SKM-1 (cell line): ENCODE measurements around the gene TMEM8B.
"Not testable (repeated sequence)": the region's sequence is repeated elsewhere in the genome, so short reads cannot be mapped to it uniquely, and the experiment has no call there.

ENCODE experiments used
- DNase-seq: peaks from one replicate; lab custom pipeline; 2025; ENCODE audit not compliant: unreplicated experiment; lab: John Stamatoyannopoulos, UW

TMEM8B gene

GRCh38 chr9:35861161-35861897 lies 32.3 kb downstream of the TMEM8B start:
- DNase-seq = no peak

DNA sequence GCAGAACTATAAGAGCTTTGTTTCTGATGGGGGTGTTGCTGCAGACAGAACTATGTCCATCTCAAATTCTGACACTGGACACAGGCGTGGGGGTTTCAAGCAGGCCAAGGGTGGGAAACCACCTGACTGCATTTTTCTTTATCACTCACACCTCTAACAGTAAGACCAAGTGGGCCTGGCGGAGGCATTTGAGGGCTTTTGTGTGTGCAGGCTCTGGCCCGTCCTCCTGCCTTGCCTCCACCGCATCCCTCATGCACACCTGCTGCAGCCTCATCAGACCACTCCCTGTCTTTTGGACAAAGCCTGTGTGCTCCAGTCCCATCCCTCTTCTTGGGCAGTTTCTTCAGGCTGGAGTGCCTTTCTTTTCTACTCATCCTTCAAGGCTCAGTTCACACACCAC lies 33.3 kb downstream of the TMEM8B start:
- no peak for DNase-seq

DNA sequence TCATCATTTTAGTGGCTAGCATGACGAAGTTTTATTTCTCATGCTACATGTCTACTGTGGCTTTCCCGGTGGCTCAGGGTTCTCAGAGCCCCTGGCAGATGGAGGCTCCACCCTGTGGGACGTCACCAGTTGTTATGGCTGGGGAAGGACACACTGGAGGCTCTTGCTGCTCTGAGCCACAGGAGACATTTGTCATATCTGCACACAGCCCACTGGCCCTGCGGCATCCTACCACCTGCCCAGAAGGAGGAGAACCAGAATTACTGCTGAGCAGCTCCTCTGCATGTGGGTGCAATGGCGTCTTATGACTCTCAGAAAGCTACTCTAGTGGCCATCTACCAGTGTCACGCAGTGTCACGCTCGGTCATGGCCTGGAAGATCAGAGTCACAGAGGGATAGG lies 34.6 kb downstream of the TMEM8B start:
- no peak for DNase-seq

GRCh38 chr9:35864695-35865255 lies 35.7 kb downstream of the TMEM8B start:
- DNase-seq = no peak

GRCh38 chr9:35867538-35867937 lies 38.5 kb downstream of the TMEM8B start:
- no peak for DNase-seq

DNA sequence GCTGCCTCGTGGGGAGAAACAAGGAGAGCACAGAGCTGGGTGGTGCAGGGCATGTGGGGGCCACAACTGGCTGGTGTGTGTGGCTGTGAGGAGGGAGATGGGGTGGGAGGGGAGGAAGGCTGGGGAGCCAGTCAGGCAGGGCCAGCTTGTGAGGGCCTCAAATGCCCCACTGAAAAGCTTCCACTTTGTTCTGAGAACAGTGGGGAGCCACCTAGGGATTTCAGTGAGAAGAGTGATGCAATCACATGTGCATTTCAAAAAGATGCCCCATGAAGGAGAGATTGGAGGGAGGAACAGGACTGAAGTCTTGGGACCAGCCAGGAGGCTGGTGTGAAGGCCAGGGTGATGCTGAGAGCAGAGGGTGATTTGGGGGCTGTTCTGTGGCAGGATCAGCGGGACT lies 39.9 kb downstream of the TMEM8B start:
- no peak for DNase-seq

DNA sequence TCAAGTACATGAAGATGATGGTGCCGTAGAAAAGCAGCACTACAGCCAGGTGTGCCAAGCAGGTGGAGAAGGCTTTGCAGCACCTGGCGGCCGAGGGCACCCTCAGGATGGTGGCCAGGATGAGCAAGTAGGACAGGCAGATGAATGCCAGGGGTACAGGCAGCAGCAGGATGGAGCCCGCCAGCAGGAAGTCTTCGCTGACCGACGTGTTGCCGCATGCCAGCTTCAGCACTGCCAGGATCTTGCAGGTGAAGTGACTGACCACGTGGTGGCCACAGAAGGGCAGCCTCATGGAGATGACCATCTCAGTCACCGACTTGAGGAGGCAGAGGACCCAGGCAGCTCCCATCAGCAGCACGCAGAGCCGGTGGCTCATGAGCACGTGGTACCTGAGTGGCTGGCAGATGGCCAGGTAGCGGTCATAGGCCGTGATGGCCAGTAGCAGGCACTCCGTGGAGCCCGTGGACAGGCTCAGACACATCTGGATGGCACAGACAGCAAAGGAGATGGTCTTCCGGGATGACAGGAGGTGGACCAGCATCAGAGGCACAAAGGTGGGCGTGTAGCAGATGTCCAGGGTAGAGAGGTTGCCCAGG lies 40.7 kb downstream of the TMEM8B start:
- no peak for DNase-seq

- no peak for DNase-seq
Observed at GRCh38 chr9:35870351-35870923, 41.4 kb downstream of the TMEM8B start, which contains the start of gene OR13J1. TSS of gene OR13J1 (minus strand) at chr9:35870401. CDS start at chr9:35870401, 0 bp downstream.

GRCh38 chr9:35871545-35871944 lies 42.5 kb downstream of the TMEM8B start:
- no peak for DNase-seq

DNA sequence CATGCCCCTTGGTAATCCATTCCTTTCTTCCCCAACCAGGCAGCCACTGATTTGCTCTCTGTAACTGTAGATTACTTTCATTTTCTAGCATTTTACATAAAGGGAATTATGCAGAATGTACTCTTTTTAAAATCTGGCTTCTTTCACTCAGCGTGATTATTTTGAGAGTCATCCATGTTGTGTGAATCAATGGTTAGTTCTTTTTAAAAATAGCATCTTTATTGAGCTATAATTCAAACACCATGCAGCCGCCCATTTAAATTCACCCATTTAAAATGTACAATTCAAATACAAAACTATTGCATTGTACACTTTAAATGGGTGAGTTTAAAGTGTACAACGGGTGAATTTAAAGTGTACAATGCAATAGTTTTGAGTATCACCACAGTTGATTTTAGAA lies 43.5 kb downstream of the TMEM8B start:
- DNase-seq = no peak

DNA sequence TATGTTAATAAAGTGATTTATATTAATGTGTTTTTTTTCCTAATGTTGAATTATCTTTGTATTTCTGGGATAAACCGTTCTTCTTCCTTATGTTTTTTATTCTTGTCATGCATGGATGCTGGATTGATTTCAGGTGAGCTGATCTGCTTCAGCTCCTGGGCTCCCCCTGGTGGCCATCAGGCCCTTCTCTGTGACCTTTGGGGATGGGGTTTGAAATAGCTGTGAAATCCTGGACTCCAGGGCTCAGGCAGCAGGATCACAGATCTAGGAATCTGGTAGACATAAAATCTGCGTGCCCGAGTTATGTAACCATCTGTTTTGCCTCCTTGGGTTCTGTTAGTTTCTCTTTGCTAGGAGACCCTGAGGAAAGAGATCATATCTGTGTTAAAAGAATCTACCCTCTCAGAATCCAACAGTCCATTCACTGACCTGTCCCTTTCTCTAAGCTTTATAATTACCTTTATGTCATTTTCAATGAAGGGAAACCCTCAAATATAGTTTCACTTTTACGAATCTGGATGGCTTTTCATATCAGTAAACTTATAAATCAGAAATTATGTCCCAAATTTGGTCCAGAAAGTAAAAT lies 53.3 kb downstream of the TMEM8B start:
- peak; percentile 29 for DNase-seq

DNA sequence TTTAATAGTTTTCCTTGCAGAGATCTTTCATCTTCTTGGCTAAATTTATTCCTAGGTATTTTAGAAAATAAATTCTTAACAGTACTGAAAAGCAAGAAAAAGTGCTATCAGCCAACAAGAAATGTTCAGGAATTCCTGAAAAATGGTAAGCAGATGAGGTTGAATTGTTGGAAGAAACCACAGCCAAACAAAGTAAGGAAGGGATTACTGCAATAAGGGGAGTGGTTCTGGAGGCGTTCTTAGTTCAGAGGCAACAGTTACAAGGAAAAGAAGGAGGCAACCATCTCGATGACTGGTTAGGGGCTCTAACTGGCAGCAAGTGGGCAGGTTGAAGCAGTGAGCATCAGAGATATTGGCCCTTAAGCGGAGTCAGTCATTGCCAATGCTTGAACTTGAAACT lies 54.0 kb downstream of the TMEM8B start:
- DNase-seq = no peak

DNA sequence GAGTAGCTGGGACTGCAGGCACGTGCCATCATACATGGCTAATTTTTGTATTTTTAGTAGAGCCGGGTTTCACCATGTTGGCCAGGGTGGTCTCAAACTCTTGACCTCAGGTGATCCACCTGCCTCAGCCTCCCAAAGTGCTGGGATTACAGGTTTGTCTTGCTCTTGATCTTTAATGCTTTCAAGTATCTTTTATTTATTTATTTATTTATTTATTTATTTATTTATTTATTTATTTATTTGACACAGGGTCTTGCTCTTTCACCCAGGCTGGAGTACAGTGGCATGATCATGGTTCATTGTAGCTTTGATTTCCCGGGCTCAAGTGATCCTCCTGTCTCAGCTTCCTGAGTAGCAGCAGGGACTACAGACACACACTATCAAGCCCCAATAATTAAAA lies 55.9 kb downstream of the TMEM8B start:
- DNase-seq = not testable (repeated sequence)

DNA sequence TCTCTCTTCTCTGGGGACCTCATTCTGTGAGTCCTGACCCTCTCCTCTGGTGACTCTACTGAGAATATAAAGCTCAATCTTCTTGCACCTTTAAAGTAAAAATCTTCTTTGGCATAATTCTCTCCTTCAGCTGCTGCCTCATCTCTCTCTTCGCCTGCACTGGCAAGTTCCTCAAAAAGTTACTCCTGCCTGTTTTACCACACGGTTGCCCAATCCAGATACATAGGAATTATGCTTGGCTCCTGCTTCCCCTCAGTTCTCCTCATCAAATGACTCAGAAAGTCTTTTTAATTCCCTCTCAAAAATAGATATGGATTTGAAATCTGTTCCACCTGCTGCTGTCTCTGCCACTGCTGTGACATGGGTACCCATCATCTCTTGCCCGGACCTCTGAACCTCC lies 62.6 kb downstream of the TMEM8B start:
- DNase-seq = peak; percentile 62

GRCh38 chr9:35892051-35892450 lies 63.0 kb downstream of the TMEM8B start:
- no peak for DNase-seq

DNA sequence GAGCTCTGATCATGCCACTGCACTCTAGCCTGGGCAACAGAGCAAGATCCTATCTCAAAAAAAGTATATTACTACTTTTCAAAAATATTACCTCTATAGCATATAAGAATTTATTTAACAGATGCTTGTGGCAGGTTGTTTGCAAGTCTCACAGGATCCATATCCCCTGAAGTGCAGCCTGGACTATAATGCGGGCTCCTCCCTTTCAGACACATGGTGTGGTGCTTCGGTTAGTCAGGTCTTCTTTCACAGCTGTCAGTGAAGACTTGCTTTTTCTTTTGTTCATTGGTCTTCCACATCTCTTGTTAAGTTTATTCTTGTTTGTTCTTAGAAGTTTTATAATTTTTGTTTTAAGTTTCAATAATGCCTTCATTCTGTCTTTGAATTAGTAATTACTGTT lies 67.5 kb downstream of the TMEM8B start:
- DNase-seq = no peak

GRCh38 chr9:35897376-35898099 lies 68.5 kb downstream of the TMEM8B start:
- not testable (repeated sequence) for DNase-seq

- DNase-seq = no peak
Observed at GRCh38 chr9:35898337-35898736, 69.3 kb downstream of the TMEM8B start.

GRCh38 chr9:35899021-35899420 lies 70.0 kb downstream of the TMEM8B start:
- no peak for DNase-seq

DNA sequence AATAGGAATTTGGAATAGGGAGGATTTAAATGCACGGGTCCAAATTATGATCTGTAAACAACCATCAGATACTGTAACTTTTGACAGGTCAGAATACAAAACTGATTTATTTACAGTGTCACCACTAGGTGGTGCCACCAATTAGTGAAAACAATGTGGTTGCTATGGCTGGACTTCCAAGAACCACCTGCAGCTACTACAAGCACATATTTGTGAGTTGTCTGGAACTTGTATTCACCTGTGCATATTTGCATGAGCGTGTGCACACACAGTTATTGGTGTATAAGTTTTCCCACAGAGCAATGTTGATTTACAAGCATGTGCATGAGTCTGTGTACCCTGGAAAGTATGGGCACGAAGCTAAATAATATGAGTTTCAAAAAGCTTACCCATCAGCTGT lies 74.0 kb downstream of the TMEM8B start:
- peak; percentile 23 for DNase-seq

GRCh38 chr9:35904338-35904737 lies 75.3 kb downstream of the TMEM8B start:
- DNase-seq = no peak
